Heart left ventricle (tissue), 16 donors: Measurements from ENCODE around the gene EPB41L4B. TPM values are rescaled to one million over a fixed set of nuclear protein-coding genes. Genes with fewer than 3 reads are reported as not detected.

Source experiments
- ATAC-seq, 4 donors: fragments of 200-7000 bp; cut with Tn5 transposase; one replicate each; pipeline ENCODE4 v1.9.1; 2020 to 2022; ENCODE audit warnings: moderate library complexity in 4 of 4, mild to moderate bottlenecking in 3 of 4, moderate number of reproducible peaks in 1 of 4
- DNase-seq, 5 donors: peaks; one replicate each; pipeline ENCODE4 v3.0.0-alpha.2; 2020
- H3K27ac ChIP-seq, 12 donors: fragments of 200-600 bp; sonication (generic) in 4 of 12; one replicate each; pipeline versions ENCODE4 v1.5.0 to v1.8.0; 2016 to 2022; ENCODE audit warnings: mild to moderate bottlenecking in 2 of 12
- H3K27me3 ChIP-seq, 9 donors: fragments of 200-600 bp; sonication (generic) in 2 of 9; one replicate each; pipeline versions ENCODE4 v1.5.1 to v1.8.0; 2016 to 2022; ENCODE audit warnings: mild to moderate bottlenecking in 3 of 9
- H3K36me3 ChIP-seq, 9 donors: fragments of 200-600 bp; sonication (generic) in 2 of 9; one replicate each; pipeline versions ENCODE4 v1.5.0 to v1.8.0; 2018 to 2022; ENCODE audit warnings: mild to moderate bottlenecking in 2 of 9
- H3K4me1 ChIP-seq, 12 donors: fragments of 200-600 bp; sonication (generic) in 4 of 12; one replicate each; pipeline versions ENCODE4 v1.5.0 to v1.8.0; 2016 to 2022; ENCODE audit warnings: mild to moderate bottlenecking in 3 of 12
- H3K4me3 ChIP-seq, 12 donors: fragments of 200-600 bp; sonication (generic) in 4 of 12; one replicate each; pipeline versions ENCODE4 v1.5.0 to v1.8.0; 2017 to 2022; ENCODE audit warnings: mild to moderate bottlenecking in 9 of 12, moderate library complexity in 4 of 12
- H3K9me3 ChIP-seq, 12 donors: fragments of 200-600 bp; sonication (generic) in 4 of 12; one replicate each; pipeline versions ENCODE4 v1.5.0 to v1.8.0; 2016 to 2022; ENCODE audit warnings: mild to moderate bottlenecking in 1 of 12
- CTCF ChIP-seq, 12 donors: fragments of 200-600 bp; sonication (generic) in 4 of 12; IDR thresholded peaks; one replicate each; pipeline versions ENCODE4 v1.5.0 to v1.8.0; 2018 to 2022; ENCODE audit warnings: antibody characterized with exemption in 12 of 12, mild to moderate bottlenecking in 5 of 12
- POLR2A ChIP-seq, 2 donors: fragments of 450-650 bp; IDR thresholded peaks; one replicate each; pipeline ENCODE4 v1.6.1; 2017; ENCODE audit warnings: antibody characterized with exemption in 2 of 2, mild to moderate bottlenecking in 2 of 2, moderate library complexity in 2 of 2
- WGBS, 4 donors: extraction: QIAGEN DNeasy Blood & Tissue Kit in 2 of 4; methylation state at CpG; one replicate each; pipeline versions ENCODE4 v1.1.5 to v1.1.7; 2013 to 2018; 5-methylcytosine and 5-hydroxymethylcytosine counted together
- intact Hi-C, 10 donors: fragments of 100-400 bp; cut with DNase I; formaldehyde crosslinking; loops; one replicate each; pipeline versions ENCODE4 v1.11.1 to v1.14.2; 2022
- polyA plus RNA-seq, 2 donors: library from polyadenylated mRNA; stranded (reverse); fragments of 200-250 nt; gene quantifications; one replicate each; pipeline ENCODE4 v1.2.3, GENCODE V29; 2013
- total RNA-seq, 9 donors: library from RNA; depleted of rRNA in 2 of 9; stranded (reverse); fragments of >200 nt in 2 of 9; fragmentation: NEBNext Ultra II Directional in 3 of 9; extraction: Animal tissue kit (Norgen Biotek cat#: 25700) in 3 of 9; gene quantifications; one replicate each; pipeline versions ENCODE4 v1.1.0 to v1.2.4, GENCODE V29; 2016 to 2023
- donor health status: ischemic (EF 13 %, LVEDD 7.1; RV severe dilation, severe dysfunction).
- donor health status: healthy with polysubstance abuse.
- donor health status: DM: no; HTN: yes; CAD: no.
- donor health status: DM: no; HTN: no; CAD: no.
- donor health status: ischemic (EF 25% LVEDD 6.9; RV normal size, moderate dysfunction).
- donor health status: ischemic (EF 25% LVEDD 5.7; RV mildly dilated, moderate dysfunction).
- donor health status: healthy.
- donor health status: DM: yes; HTN: yes; CAD: no.
- donor health status: ischemic (EF 35%, LVEDD 5.7; RV mildly dilated, moderate dysfunction).
- donor health status: nonischemic (EF 11% LVEDD 7.7; RV severe dilation, severe dysfunction).
- donor health status: DM: yes; HTN: yes; CAD: no.
- donor health status: PGD.
- donor health status: ischemic (EF 29% LVEDD 5.4; RV normal size, mild dysfunction).
- donor health status: nonischemic (EF 23%, LVEDD 6.1; RV moderate dilation, normal function).

Gene EPB41L4B
- total and polyA plus RNA-seq, 11 donors, result 0.71 to 16.5 (median 8.9) TPM

- peaks cover 0 to 2% (median 0%) of the 10 kb centered on the region in 9 donors for H3K27me3 ChIP-seq
- peaks cover 0 to 12% (median 0%) of the 10 kb centered on the region in 12 donors for H3K4me1 ChIP-seq
- no peaks in the 10 kb centered on the region for H3K9me3 ChIP-seq
- TF ChIP-seq CTCF (IDR thresholded peaks at IDR 0.05) (no peak), POLR2A (IDR thresholded peaks at IDR 0.05) (no peak)
- no peak overlapping the region for H3K27ac ChIP-seq
- 72 to 84% (median 78%) methylated on average over 5 of the region's 5 CpGs for WGBS, 4 donors
- intact Hi-C loops, result no loop called here
- H3K36me3 ChIP-seq, result no peaks in the 10 kb centered on the region
- H3K4me3 ChIP-seq, result no peak overlapping the region
- DNase-seq, result no peak
- ATAC-seq, result no peak
Measured at GRCh38 chr9:109302606-109303005, 18.3 kb downstream of the EPB41L4B start.

- peaks cover 0 to 2% (median 0%) of the 10 kb centered on the region in 9 donors for H3K27me3 ChIP-seq
- TF ChIP-seq CTCF (IDR thresholded peaks at IDR 0.05) (no peak), POLR2A (IDR thresholded peaks at IDR 0.05) (no peak)
- no peaks in the 10 kb centered on the region for H3K36me3 ChIP-seq
- DNase-seq, result no peak
- ATAC-seq, result no peak
- peaks cover 0 to 12% (median 0%) of the 10 kb centered on the region in 12 donors for H3K4me1 ChIP-seq
- H3K4me3 ChIP-seq, result no peak overlapping the region
- H3K27ac ChIP-seq, result no peak overlapping the region
- intact Hi-C loops, result no loop called here
- WGBS, 4 donors, result 74 to 86% (median 81%) methylated on average over 2 of the region's 2 CpGs
- no peaks in the 10 kb centered on the region for H3K9me3 ChIP-seq
Measured at GRCh38 chr9:109301012-109301411, 19.8 kb downstream of the EPB41L4B start.

DNA sequence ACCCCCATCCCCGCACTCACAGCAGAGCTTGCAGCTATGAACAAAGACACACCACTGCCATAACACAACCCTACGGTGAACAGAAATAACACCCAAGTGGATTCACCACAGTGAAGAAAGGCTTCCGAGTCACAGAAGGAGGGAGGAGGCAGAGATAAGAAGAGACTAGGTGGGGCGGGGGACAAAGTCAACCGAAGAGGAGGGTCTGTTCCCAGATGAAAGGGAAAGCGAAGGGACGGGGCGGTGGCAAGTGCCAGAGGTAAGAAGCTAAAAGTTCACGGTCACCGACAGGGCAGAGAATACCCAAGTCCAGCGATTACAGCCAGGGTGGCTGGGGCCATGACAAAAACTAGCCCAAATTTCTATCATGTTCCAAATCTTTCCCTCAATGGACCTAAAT lies 21.0 kb downstream of the EPB41L4B start:
- H3K9me3 ChIP-seq, result no peaks in the 10 kb centered on the region
- H3K27me3 ChIP-seq, result peaks cover 0 to 2% (median 0%) of the 10 kb centered on the region in 9 donors
- peaks cover 0 to 12% (median 0%) of the 10 kb centered on the region in 12 donors for H3K4me1 ChIP-seq
- ATAC-seq (no peak), DNase-seq (no peak)
- H3K36me3 ChIP-seq, result no peaks in the 10 kb centered on the region
- TF ChIP-seq POLR2A (IDR thresholded peaks at IDR 0.05) (no peak), CTCF (IDR thresholded peaks at IDR 0.05) (no peak)
- intact Hi-C loops, result no loop called here
- WGBS, 4 donors, result 81 to 85% (median 83%) methylated on average over 11 of the region's 11 CpGs
- no peak overlapping the region for H3K4me3 ChIP-seq
- H3K27ac ChIP-seq, result no peak overlapping the region

DNA sequence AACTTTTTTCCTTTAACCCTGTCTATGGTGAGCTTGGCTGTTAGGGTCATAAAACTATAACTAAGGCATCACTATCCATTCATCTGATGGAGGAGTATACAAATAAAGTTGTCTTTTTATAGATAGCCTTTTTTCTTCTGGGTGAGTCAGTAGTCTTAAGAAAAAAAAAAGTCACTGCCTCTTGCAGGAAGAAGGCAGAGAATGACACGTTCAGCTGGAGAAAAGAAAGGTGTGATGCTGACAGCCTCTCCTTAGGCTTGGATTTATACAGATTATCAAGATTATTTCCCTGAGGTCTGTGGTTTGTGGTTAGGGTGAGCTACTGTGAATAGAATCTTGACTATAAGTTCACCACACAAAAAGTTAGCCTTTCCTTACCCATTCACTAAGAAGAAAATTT lies 23.0 kb downstream of the EPB41L4B start:
- intact Hi-C loops, result no loop called here
- Histone ChIP-seq H3K36me3 (no peaks in the 10 kb centered on the region), H3K4me3 (no peak overlapping the region), H3K27ac (no peak overlapping the region), H3K4me1 (no peaks in the 10 kb centered on the region), H3K9me3 (no peaks in the 10 kb centered on the region), H3K27me3 (peaks cover 0 to 2% (median 0%) of the 10 kb centered on the region in 9 donors)
- ATAC-seq, result no peak
- WGBS, 4 donors, result 44 to 48% (median 45%) methylated on average over 1 of the region's 1 CpG
- no peak for TF ChIP-seq CTCF (IDR thresholded peaks at IDR 0.05)
- TF ChIP-seq POLR2A (IDR thresholded peaks at IDR 0.05), result no peak
- DNase-seq, result no peak
